GM18520 (cell line): ENCODE measurements around the gene SLC38A8.

Experiments used
- ATAC-seq: cut with Tn5 transposase; IDR thresholded peaks from one replicate; pipeline ENCODE4 v1.9.1; 2021; ENCODE audit not compliant: unreplicated experiment

The SLC38A8 gene

GRCh38 chr16:83972256-83973008 lies 70.2 kb downstream of the SLC38A8 start:
- ATAC-seq: no peak

- ATAC-seq: no peak
Observed at GRCh38 chr16:83971165-83972130, 71.1 kb downstream of the SLC38A8 start.

- no peak for ATAC-seq
Observed at GRCh38 chr16:83970430-83970815, 72.2 kb downstream of the SLC38A8 start.

GRCh38 chr16:83969771-83970429 lies 72.7 kb downstream of the SLC38A8 start:
- no peak for ATAC-seq

GRCh38 chr16:83968891-83969649 lies 73.5 kb downstream of the SLC38A8 start:
- ATAC-seq: no peak

- ATAC-seq: no peak
Observed at GRCh38 chr16:83968306-83968851, 74.2 kb downstream of the SLC38A8 start.

- no peak for ATAC-seq
Observed at GRCh38 chr16:83967838-83968305, 74.7 kb downstream of the SLC38A8 start, which contains the start of gene NECAB2. Gene NECAB2 (plus strand): TSS chr16:83968244. CDS start chr16:83968649, 405 bp downstream.

GRCh38 chr16:83967091-83967490 lies 75.5 kb downstream of the SLC38A8 start:
- ATAC-seq: no peak

GRCh38 chr16:83966153-83966696 lies 76.4 kb downstream of the SLC38A8 start:
- no peak for ATAC-seq

- no peak for ATAC-seq
Observed at GRCh38 chr16:83965444-83966152, 77.0 kb downstream of the SLC38A8 start.

- no peak for ATAC-seq
Observed at GRCh38 chr16:83964684-83965443, 77.7 kb downstream of the SLC38A8 start.

GRCh38 chr16:83963277-83964119 lies 79.1 kb downstream of the SLC38A8 start:
- ATAC-seq: no peak

- ATAC-seq: no peak
Observed at GRCh38 chr16:83961591-83961990, 81.0 kb downstream of the SLC38A8 start.

- ATAC-seq: no peak
Observed at GRCh38 chr16:83960521-83961249, 81.9 kb downstream of the SLC38A8 start.
